Activated naive CD4-positive, alpha-beta T cell treated with anti-CD3 and anti-CD28 coated beads for 36 hours (primary cell): ENCODE data around the gene BORCS8. TPM values are rescaled to one million over a fixed set of nuclear protein-coding genes. Genes with fewer than 3 reads are reported as not detected.

Source experiments
- CTCF ChIA-PET: fragments of 350-600 bp; sonication (Branson Sonifier 250); formaldehyde crosslinking; loops from one replicate; lab custom pipeline; 2021; ENCODE audit warnings: antibody characterized with exemption; lab: Charles Lee
- DNase-seq: peaks from one replicate; pipeline ENCODE4 v3.0.0-alpha.2; 2020
- H3K27ac Mint-ChIP-seq: one replicate; pipeline ENCODE4 v1.8.0; 2021; ENCODE audit warnings: mild to moderate bottlenecking, mixed read lengths
- H3K27me3 Mint-ChIP-seq: one replicate; pipeline ENCODE4 v1.8.0; 2021; ENCODE audit warnings: low read depth, mixed read lengths
- H3K36me3 Mint-ChIP-seq: one replicate; pipeline ENCODE4 v1.8.0; 2021; ENCODE audit warnings: low read depth, mixed read lengths
- H3K4me1 Mint-ChIP-seq: one replicate; pipeline ENCODE4 v1.8.0; 2021; ENCODE audit warnings: low read depth, mixed read lengths
- H3K4me3 Mint-ChIP-seq: one replicate; pipeline ENCODE4 v1.8.0; 2021; ENCODE audit warnings: mild to moderate bottlenecking, moderate library complexity, mixed read lengths
- H3K9me3 Mint-ChIP-seq: one replicate; pipeline ENCODE4 v1.8.0; 2021; ENCODE audit warnings: mixed read lengths
- intact Hi-C: fragments of 100-400 bp; cut with micrococcal nuclease; formaldehyde crosslinking; loops from one replicate; pipeline ENCODE4 v1.15.1; 2023
- total RNA-seq, 2 experiments: library from RNA; stranded (reverse); gene quantifications; one replicate each; pipeline ENCODE4 v1.2.3, GENCODE V29; 2021

BORCS8 gene
- total RNA-seq = 10 to 100 TPM; 14.0 to 16.1 TPM

GRCh38 chr19:19192078-19192882 is at the start of gene BORCS8, which contains the start of gene RFXANK:
TSS of gene BORCS8 (minus strand) at chr19:19192152. CDS start at chr19:19192117, 35 bp downstream.
TSS of gene RFXANK (plus strand) at chr19:19192258. CDS start at chr19:19193947, 1,689 bp downstream.
- Mint-ChIP-seq H3K36me3 (peaks cover 3% of the 10 kb centered on the region), H3K27me3 (no peaks in the 10 kb centered on the region), H3K4me1 (peaks cover 49% of the 10 kb centered on the region), H3K9me3 (no peaks in the 10 kb centered on the region), H3K4me3 (peak within 1 kb of the TSS; percentile 93), H3K27ac (peak within 1 kb of the TSS; percentile 96)
- CTCF ChIA-PET = interaction anchor here (0.6 to 2.3 kb wide), 5 partner anchors 9 to 18 kb away, joined by 3 to 8 read pairs (median 4); partner anchors contain the start of gene NR2C2AP
- peak; percentile 100 for DNase-seq
- intact Hi-C loops = loop anchor here (1.0 to 2.0 kb wide), 13 partner anchors 11 to 670 kb away; partner anchors contain the start of genes ARMC6, COPE, DDX49 and ELL

- Mint-ChIP-seq H3K27me3 (peaks cover 14% of the 10 kb centered on the region), H3K4me1 (no peaks in the 10 kb centered on the region), H3K9me3 (peaks cover 5% of the 10 kb centered on the region), H3K36me3 (no peaks in the 10 kb centered on the region), H3K4me3 (no peak overlapping the region), H3K27ac (no peak overlapping the region)
- CTCF ChIA-PET = no interaction called here
- no peak for DNase-seq
- intact Hi-C loops = no loop called here
These were observed 48.5 kb upstream of the BORCS8 start for GRCh38 chr19:19240476-19240875.

GRCh38 chr19:19239675-19240074 is 47.7 kb upstream of the BORCS8 start:
- H3K27me3 Mint-ChIP-seq = peaks cover 14% of the 10 kb centered on the region
- H3K36me3 Mint-ChIP-seq = no peaks in the 10 kb centered on the region
- peaks cover 9% of the 10 kb centered on the region for H3K9me3 Mint-ChIP-seq
- H3K4me3 Mint-ChIP-seq = no peak overlapping the region
- CTCF ChIA-PET = no interaction called here
- H3K4me1 Mint-ChIP-seq = no peaks in the 10 kb centered on the region
- no peak overlapping the region for H3K27ac Mint-ChIP-seq
- intact Hi-C loops = no loop called here
- no peak for DNase-seq

DNA sequence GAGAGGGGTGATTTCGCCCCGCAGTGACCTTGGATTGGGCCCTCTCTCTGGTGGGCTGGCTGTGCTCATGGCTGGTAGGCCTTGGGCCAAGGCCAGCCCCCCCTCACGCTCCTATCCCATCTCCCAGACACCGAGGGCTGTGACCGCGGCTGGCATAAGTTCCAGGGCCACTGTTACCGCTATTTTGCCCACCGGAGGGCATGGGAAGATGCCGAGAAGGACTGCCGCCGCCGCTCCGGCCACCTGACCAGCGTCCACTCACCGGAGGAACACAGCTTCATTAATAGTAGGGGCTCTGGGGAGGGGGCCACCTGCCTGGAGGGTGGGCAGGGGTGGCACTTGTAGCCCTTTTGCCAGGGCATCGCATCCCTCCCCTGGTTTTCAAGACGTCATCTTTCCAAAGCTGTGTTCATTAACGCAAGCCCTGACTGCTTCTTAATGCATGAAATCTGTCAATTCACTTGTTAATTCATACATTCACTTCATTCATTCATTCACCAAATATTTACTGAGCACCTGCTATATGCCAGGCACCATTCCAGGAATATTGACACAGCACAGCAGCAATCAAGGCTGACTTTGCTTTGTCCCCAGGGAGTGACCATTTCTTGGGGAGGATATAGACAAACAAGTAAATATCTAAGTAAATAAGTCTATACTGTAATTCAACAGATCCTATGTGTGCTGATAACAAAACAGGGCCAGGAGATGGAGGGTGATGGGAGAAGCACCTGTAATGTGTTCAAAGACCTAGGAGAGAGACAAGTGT is 46.4 kb upstream of the BORCS8 start:
- CTCF ChIA-PET = no interaction called here
- Mint-ChIP-seq H3K4me3 (no peak overlapping the region), H3K4me1 (no peaks in the 10 kb centered on the region), H3K27me3 (peaks cover 14% of the 10 kb centered on the region), H3K36me3 (no peaks in the 10 kb centered on the region), H3K27ac (no peak overlapping the region), H3K9me3 (peaks cover 19% of the 10 kb centered on the region)
- intact Hi-C loops = no loop called here
- no peak for DNase-seq

- H3K27ac Mint-ChIP-seq = no peak overlapping the region
- H3K27me3 Mint-ChIP-seq = peaks cover 14% of the 10 kb centered on the region
- H3K36me3 Mint-ChIP-seq = no peaks in the 10 kb centered on the region
These were observed 44.2 kb upstream of the BORCS8 start for GRCh38 chr19:19236173-19236572.

DNA sequence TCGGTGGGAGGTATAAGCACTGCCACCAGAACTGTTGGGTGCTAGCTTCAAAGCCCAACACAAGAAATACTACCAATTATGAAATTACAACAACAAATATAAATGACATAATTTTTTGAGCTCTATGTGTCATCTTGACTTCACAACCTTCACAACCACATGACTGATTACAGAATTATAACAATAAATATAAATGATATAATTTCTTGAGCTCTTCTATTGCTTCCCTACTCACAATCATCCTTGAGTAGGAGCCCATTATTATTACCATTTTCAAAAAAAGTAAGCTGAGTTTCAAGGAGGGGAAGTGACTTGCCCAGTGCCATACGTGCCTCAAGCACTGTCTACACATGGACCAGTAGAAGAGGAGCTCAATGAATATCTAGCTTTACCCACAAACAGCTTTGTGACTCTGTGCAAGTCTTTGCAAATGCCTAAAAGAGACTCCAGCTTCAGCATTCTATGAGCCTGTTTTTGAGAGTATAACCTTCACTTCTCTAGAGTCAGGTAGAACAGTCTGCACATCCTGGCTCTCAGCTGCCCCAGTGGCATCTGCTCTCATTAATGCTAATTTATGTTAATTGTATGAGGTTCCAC is 42.4 kb upstream of the BORCS8 start:
- Mint-ChIP-seq H3K27me3 (peaks cover 5% of the 10 kb centered on the region), H3K4me1 (no peaks in the 10 kb centered on the region), H3K27ac (no peak overlapping the region), H3K4me3 (no peak overlapping the region), H3K36me3 (no peaks in the 10 kb centered on the region), H3K9me3 (peaks cover 20% of the 10 kb centered on the region)
- intact Hi-C loops = no loop called here
- DNase-seq = no peak
- CTCF ChIA-PET = interaction anchor here (0.5 to 1.5 kb wide), 4 partner anchors 9 to 129 kb away, joined by 3 to 8 read pairs (median 4); no protein-coding TSS in a partner anchor

More at GRCh38 chr19:19236173-19236572, 44.2 kb upstream of the BORCS8 start:
- H3K4me3 Mint-ChIP-seq = no peak overlapping the region
- CTCF ChIA-PET = no interaction called here
- no peak for DNase-seq
- no peaks in the 10 kb centered on the region for H3K4me1 Mint-ChIP-seq
- peaks cover 20% of the 10 kb centered on the region for H3K9me3 Mint-ChIP-seq
- intact Hi-C loops = no loop called here

DNA sequence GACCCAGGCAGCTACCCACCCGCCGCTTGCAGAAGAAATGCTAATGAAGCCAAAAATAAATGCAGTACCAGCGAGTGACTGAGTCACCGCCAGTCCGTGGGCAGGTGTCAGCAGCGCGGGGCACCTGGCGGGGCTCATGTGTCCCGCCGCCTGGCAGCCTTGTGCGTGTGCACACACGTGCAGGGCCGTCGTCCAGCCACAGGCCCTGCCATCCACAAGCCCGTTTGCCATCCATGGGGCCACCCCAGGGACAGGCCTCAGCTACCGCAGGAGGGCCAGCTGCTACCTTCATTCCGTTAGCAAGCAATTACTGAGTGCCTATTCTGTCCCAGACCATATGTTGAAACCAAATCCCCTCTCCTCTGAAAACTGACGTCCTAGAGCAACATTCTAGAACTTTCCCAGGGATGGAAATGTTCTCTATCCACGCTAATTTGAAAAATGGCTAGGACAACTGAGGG is 40.3 kb upstream of the BORCS8 start:
- no peak overlapping the region for H3K27ac Mint-ChIP-seq
- H3K4me3 Mint-ChIP-seq = no peak overlapping the region
- H3K36me3 Mint-ChIP-seq = no peaks in the 10 kb centered on the region
- CTCF ChIA-PET = interaction anchor here (0.7 kb wide), 2 partner anchors 22 to 123 kb away, joined by 3 to 6 read pairs; no protein-coding TSS in a partner anchor
- no peak for DNase-seq
- intact Hi-C loops = no loop called here
- peaks cover 20% of the 10 kb centered on the region for H3K9me3 Mint-ChIP-seq
- no peaks in the 10 kb centered on the region for H3K4me1 Mint-ChIP-seq
- H3K27me3 Mint-ChIP-seq = peaks cover 7% of the 10 kb centered on the region

- H3K4me3 Mint-ChIP-seq = no peak overlapping the region
- no peak for DNase-seq
- H3K36me3 Mint-ChIP-seq = no peaks in the 10 kb centered on the region
- CTCF ChIA-PET = interaction anchor here (0.6 kb wide), 1 partner anchor 775 kb away, joined by 3 read pairs; no protein-coding TSS in a partner anchor
- H3K27me3 Mint-ChIP-seq = peaks cover 7% of the 10 kb centered on the region
- peaks cover 17% of the 10 kb centered on the region for H3K9me3 Mint-ChIP-seq
- H3K4me1 Mint-ChIP-seq = no peaks in the 10 kb centered on the region
- H3K27ac Mint-ChIP-seq = no peak overlapping the region
- intact Hi-C loops = no loop called here
These were observed 39.0 kb upstream of the BORCS8 start for GRCh38 chr19:19230999-19231398.

- peaks cover 7% of the 10 kb centered on the region for H3K27me3 Mint-ChIP-seq
- intact Hi-C loops = no loop called here
- peaks cover 2% of the 10 kb centered on the region for H3K4me1 Mint-ChIP-seq
- H3K36me3 Mint-ChIP-seq = no peaks in the 10 kb centered on the region
- CTCF ChIA-PET = interaction anchor here (0.9 to 1.5 kb wide), 2 partner anchors 84 to 86 kb away, joined by 3 to 4 read pairs; no protein-coding TSS in a partner anchor
- peaks cover 12% of the 10 kb centered on the region for H3K9me3 Mint-ChIP-seq
- no peak for DNase-seq
- no peak overlapping the region for H3K27ac Mint-ChIP-seq
- H3K4me3 Mint-ChIP-seq = no peak overlapping the region
These were observed 37.7 kb upstream of the BORCS8 start for GRCh38 chr19:19229701-19230100.

DNA sequence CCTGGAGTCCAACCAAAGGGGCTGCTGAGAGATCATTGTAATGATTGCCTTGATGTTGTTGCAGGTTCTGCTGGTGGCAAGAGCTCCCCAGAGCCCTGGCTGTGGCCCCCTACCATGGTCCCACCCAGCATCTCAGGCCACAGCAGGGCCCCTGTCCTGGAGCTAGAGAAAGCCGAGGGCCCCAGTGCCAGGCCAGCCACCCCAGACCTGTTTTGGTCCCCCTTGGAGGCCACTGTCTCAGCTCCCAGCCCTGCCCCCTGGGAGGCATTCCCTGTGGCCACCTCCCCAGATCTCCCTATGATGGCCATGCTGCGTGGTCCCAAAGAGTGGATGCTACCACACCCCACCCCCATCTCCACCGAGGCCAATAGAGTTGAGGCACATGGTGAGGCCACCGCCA is 35.3 kb upstream of the BORCS8 start:
- intact Hi-C loops = no loop called here
- Mint-ChIP-seq H3K27me3 (peaks cover 12% of the 10 kb centered on the region), H3K9me3 (no peaks in the 10 kb centered on the region), H3K4me1 (peaks cover 2% of the 10 kb centered on the region), H3K27ac (no peak overlapping the region), H3K36me3 (no peaks in the 10 kb centered on the region), H3K4me3 (no peak overlapping the region)
- CTCF ChIA-PET = interaction anchor here (1.3 kb wide), 1 partner anchor 24 kb away, joined by 4 read pairs; the partner anchor contains the start of gene NR2C2AP
- DNase-seq = no peak

GRCh38 chr19:19226663-19227062 is 34.7 kb upstream of the BORCS8 start:
- Mint-ChIP-seq H3K9me3 (no peaks in the 10 kb centered on the region), H3K4me3 (no peak overlapping the region), H3K4me1 (peaks cover 2% of the 10 kb centered on the region), H3K27ac (no peak overlapping the region), H3K27me3 (peaks cover 12% of the 10 kb centered on the region), H3K36me3 (no peaks in the 10 kb centered on the region)
- intact Hi-C loops = no loop called here
- DNase-seq = no peak
- CTCF ChIA-PET = interaction anchor here (1.3 kb wide), 1 partner anchor 24 kb away, joined by 4 read pairs; the partner anchor contains the start of gene NR2C2AP
